Effector CD4-positive, alpha-beta T cell (primary cell): ENCODE measurements around the gene NXF1.
A peak's percentile ranks its signal among the peaks of the same experiment; 100 is the strongest.
"Not testable (repeated sequence)": the region's sequence is repeated elsewhere in the genome, so short reads cannot be mapped to it uniquely, and the experiment has no call there.

Experiments used
- DNase-seq: peaks from one replicate; pipeline ENCODE4 v3.0.0-alpha.2; 2020

Gene NXF1

GRCh38 chr11:62832336-62833234, 27.3 kb upstream of the NXF1 start, which contains the start of gene TEX54:
Gene TEX54 (minus strand): TSS chr11:62832841.
- no peak for DNase-seq

DNA sequence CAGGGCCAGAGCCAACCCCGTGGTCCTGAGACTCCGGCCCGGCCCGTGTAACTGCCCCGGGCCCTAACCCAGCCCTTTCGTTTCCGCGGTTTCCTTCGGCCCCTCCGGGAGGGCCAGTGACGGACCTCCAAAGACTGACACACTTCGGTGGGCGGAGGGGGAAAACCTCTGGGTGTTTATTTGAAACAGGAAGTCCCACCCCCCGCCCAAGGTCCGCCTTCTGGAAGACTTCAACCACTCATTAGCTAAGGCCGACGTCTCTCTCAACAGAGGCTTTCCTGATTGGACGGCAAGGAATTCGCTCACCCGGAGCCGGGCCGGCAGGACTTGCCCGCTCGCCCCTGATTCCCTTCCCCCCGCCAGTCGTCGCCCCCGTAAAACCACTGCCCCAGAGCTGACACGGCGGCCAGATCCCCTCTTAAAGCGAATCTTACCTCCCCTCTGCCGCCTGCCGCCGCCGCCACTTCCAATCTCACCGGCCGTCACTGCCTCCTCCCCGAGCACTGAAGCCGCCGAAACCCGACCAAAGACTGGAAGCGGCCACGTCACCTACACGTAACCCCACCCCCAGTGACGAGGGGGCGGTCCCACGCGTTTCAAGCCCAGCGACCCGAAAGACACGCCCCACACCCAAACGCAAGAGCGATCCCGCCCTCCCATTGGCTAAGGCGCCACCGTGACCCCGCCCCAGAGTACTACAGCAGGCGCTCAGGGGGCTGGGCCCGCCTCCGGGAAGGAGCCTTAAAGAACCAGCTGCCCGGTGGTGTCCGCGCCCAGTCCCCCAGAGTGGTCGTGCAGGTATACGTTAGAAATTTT, 26.5 kb upstream of the NXF1 start, which contains the start of gene STX5:
TSS of gene STX5 (minus strand) at position 532 of the 816 bp plus-strand sequence. CDS start 808 bp downstream, outside the sequence.
- peak; percentile 99 for DNase-seq

DNA sequence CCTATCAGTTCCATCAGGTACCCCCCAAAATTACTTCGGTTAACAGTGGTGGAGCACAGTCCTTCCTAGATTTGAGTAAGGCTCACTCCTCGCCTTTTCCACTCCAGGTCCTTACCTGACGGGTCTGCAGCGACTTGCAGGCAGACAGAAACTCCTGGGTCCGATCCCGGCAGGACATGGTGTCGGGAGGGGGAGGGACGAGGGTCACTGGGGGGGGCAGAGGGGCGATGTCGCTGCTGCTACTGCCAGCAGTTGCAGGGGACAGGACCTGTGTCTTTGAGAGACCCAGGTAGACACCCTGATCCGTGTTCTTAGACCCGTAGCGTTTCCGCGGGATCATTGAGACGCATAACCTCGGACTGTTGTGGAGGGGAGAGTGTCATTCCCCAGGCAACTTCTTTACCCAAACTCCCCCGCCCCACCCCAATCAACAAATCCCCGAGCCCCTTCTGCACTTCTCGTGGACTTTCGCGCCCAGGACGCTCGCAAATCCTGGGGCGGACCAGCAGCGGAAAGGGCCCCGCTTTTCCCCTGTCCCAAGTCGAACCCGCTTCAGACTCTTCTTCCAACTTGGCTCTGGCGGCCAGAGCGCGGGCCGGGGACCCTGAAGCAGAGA, 25.8 kb upstream of the NXF1 start:
- DNase-seq: no peak

DNA sequence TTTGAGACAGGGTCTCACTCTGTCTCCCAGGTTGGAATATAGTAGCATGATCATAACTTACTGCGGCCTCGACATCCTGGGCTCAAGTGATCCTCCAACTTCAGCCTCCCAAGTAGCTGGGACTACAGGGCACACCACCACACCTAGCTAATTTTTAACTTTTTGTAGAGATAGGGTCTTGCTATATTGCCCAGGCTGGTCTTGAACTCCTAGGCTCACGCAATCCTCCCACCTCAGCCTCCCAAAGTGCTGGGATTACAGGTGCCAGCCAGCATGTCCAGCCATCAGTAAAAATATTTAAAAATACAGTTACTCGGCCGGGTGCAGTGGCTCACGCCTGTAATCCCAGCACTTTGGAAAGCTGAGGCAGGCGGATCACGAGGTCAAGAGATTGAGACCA, 22.9 kb upstream of the NXF1 start:
- not testable (repeated sequence) for DNase-seq

DNA sequence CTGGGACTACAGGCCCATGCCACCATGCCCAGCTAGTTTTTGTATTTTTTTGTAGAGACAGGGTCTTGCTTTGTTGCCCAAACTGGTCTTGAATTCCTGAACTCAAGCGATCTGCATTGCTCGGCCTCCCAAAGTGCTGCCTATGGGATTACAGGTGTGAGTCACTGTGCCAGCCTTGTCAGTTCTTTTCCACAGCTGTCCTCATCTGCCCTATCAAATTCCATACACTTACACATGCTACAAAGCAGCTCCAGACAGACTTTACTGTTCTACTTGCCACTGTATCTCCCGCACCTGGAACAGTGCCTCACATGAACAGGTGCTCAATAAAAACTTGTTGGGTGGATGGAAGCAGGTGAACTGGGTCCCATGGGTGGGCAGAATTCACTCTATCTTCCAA, 18.4 kb upstream of the NXF1 start:
- DNase-seq: no peak

- DNase-seq: no peak
Measured at GRCh38 chr11:62817129-62817528, 11.9 kb upstream of the NXF1 start.

DNA sequence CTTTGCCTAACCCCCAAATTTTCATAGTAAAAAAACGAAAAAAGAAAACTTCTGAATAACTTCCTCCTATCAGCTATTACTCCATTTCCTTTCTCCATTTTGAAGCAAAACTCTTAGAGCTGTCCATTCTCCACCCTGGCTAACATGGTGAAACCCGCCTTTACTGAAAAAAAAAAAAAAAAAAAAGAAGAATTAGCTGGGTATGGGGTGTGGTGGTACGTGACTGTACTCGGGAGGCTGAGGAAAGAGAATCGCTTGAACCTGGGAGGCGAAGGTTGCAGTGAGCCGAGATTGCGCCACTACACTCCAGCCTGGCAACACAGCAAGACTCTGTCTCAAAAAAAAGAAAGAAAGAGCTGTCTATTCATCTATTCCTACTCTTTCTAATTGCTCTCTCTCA, 11.3 kb upstream of the NXF1 start:
- no peak for DNase-seq

- DNase-seq: no peak
Measured at GRCh38 chr11:62811659-62812058, 6.4 kb upstream of the NXF1 start.

DNA sequence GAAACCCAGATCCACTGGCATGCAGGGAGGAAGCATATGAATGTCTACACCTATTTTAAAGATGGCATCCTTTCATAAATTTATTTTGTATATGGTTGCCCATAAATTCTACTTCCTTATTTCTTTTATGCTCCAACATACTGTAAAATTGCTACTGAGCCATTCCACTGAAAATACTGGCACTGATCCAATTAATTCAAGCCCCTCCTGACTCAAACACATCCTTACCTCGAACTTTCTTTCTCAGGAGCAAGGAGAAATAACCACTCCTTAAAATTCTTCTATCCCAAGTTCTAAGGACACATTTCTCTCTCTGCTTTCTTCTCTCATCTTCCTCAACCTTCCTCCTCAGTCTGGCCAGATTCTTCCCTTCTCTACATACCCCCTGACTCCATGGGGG, 5.5 kb upstream of the NXF1 start:
- DNase-seq: no peak

- no peak for DNase-seq
Measured at GRCh38 chr11:62806611-62807121, 1.4 kb upstream of the NXF1 start.

DNA sequence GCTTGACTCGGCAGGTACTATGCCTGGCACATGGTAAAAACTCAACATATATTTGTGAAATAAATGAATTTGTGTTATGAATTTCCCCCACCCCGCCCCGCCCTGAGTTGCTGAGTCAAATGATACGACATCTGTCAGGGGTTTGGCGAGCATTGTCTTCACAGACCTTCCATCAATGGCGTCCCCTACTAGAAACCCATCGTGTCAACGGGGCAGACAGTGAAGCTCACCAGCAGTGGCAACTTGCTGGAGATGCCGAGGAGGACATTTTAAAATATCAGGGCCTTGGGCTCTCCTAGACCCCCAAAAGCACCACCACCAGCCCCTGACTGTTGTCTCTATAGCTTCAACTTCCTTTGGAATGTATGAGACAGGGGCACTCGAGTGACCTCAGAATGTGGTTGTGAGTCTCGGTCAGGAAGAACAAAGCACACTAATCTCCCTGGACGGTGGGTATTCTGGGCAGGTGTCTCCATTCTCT, 761 bp upstream of the NXF1 start:
- DNase-seq: no peak

DNA sequence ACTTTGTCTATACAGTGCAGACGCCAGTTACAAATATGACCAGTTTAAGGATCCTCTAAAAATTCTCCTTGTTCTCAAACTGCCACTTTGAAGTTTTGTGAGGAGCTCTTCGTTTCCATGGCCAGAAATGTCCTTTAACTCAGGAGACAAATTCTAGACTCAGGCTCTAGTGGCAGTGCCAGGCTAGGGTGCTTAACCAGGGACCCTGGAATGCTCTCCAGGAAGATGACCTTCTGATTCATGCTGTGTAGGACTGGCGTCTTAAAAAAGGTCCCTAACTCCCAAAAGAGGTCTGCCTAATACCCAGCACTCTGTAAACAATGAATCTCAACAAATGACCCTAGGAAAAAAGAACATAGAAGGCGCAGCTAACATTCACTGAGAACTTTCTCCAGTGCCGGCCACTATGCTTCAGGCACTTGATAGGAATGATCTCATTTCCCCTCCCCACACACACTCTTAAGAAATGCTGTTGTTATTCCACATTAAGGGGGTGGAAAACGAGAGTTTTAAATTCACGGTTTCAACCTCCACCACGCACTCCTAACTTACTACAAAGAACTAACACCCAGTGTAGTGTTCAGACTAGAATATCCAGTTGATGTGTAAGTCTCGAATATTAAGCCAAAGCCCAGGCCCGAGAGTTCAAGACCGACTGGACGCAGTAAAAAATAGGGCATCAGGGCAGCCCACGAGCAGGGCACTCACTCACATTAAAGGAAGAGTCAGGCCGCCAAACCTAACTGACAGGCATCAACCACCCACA, 747 bp downstream of the NXF1 start:
- no peak for DNase-seq

- DNase-seq: no peak
Measured at GRCh38 chr11:62801071-62801470, 4.2 kb downstream of the NXF1 start.

- DNase-seq: no peak
Measured at GRCh38 chr11:62799486-62799885, 5.8 kb downstream of the NXF1 start.

- no peak for DNase-seq
Measured at GRCh38 chr11:62796281-62796680, 9.0 kb downstream of the NXF1 start.

- DNase-seq: no peak
Measured at GRCh38 chr11:62794201-62794775, 11.0 kb downstream of the NXF1 start.

GRCh38 chr11:62792202-62792575, 13.1 kb downstream of the NXF1 start:
- DNase-seq: peak; percentile 25

DNA sequence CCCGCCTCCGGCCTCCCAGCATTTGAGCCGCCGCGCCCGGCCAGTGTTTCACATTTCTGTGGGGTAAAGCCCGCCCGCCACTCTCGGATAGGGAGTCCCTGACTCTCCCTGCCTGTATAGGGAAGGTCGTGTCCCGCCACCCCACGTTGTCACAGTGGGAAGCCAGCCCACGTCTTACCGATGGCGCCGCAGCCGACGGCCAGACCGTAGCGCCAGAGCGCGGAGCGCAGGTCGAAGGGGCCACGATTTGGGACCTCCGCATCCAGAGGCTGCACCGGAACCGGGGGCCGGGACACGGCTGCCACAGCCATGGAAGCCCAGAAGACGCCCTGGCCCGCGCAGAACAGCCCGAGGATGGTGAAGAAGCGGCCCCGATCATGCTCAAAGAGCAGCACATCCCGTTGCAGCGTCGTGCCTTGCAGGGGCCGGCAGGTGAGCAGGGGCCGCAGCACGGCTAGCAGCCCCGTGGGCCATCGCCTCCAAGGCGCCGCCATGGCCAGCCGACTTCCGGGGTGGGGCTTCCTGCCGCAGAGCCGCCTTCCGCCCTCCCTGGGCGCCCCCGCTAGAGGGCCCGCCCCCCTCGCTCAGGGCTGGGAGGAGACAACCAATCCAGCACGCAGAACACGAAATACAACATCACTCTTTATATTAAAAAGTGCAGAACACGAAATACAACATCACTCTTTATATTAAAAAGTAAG, 13.6 kb downstream of the NXF1 start, which contains the start of gene TMEM223:
TSS of gene TMEM223 (minus strand) at position 506 of the 701 bp plus-strand sequence. CDS start at position 494, 12 bp downstream.
- peak; percentile 87 for DNase-seq

- DNase-seq: no peak
Measured at GRCh38 chr11:62789576-62789975, 15.7 kb downstream of the NXF1 start.

GRCh38 chr11:62788991-62789390, 16.2 kb downstream of the NXF1 start:
- DNase-seq: no peak
